Osteoblast (primary cell): Measurements from ENCODE around the gene TTK. TPM values are rescaled to one million over a fixed set of nuclear protein-coding genes. Genes with fewer than 3 reads are reported as not detected.
A peak's percentile ranks its signal among the peaks of the same experiment; 100 is the strongest.

Source experiments
- DNase-seq: peaks from one replicate; pipeline ENCODE4 v3.0.0; 2011; ENCODE audit warnings: low spot score, mixed read lengths; ENCODE audit not compliant: insufficient read length; ENCODE audit errors: missing footprints
- H2AFZ ChIP-seq: 2 replicates; pipeline ENCODE4 v1.6.0; 2011; ENCODE audit warnings: mild to moderate bottlenecking, low read length
- H3K27ac ChIP-seq: 2 replicates; pipeline ENCODE4 v1.5.1; 2011; ENCODE audit warnings: mild to moderate bottlenecking, low read depth, low read length, moderate library complexity
- H3K27me3 ChIP-seq: 2 replicates; pipeline ENCODE4 v1.6.0; 2012; ENCODE audit warnings: mild to moderate bottlenecking, control low read depth, inconsistent platforms, low read length, moderate library complexity; ENCODE audit not compliant: insufficient read depth
- H3K36me3 ChIP-seq: 2 replicates; pipeline ENCODE4 v1.5.1; 2011; ENCODE audit warnings: mild to moderate bottlenecking, low read length, control low read depth, moderate library complexity; ENCODE audit not compliant: insufficient read depth
- H3K4me1 ChIP-seq: 2 replicates; pipeline ENCODE4 v1.5.1; 2011; ENCODE audit warnings: mild to moderate bottlenecking, low read length, control low read depth, moderate library complexity; ENCODE audit not compliant: insufficient read depth
- H3K4me2 ChIP-seq: 2 replicates; pipeline ENCODE4 v1.6.0; 2011; ENCODE audit warnings: mild to moderate bottlenecking, low read length; ENCODE audit not compliant: insufficient read depth
- H3K4me3 ChIP-seq: fragments of 200-600 bp; sonication (generic); 3 replicates; pipeline ENCODE4 v1.5.1; 2012; ENCODE audit warnings: mild to moderate bottlenecking, low read length, inconsistent platforms; ENCODE audit not compliant: insufficient read depth
- H3K79me2 ChIP-seq: 2 replicates; pipeline ENCODE4 v1.6.0; 2012; ENCODE audit warnings: mild to moderate bottlenecking, low read length, control low read depth, inconsistent platforms; ENCODE audit not compliant: insufficient read depth
- H3K9me3 ChIP-seq: 2 replicates; pipeline ENCODE4 v1.5.1; 2011; ENCODE audit warnings: low read depth, low read length, control low read depth
- H4K20me1 ChIP-seq: 2 replicates; pipeline ENCODE4 v1.6.0; 2012; ENCODE audit warnings: mild to moderate bottlenecking, low read length, control low read depth; ENCODE audit not compliant: insufficient read depth
- CTCF ChIP-seq: IDR thresholded peaks from 2 replicates; pipeline ENCODE4 v1.5.1; 2011; ENCODE audit warnings: mild to moderate bottlenecking, low read depth, low read length, moderate library complexity; ENCODE audit errors: extremely low read depth
- total RNA-seq: library from RNA; depleted of rRNA; stranded (reverse); fragments of >200 nt; gene quantifications from 2 replicates; pipeline ENCODE4 v1.2.3, GENCODE V29; 2012

The TTK gene
- total RNA-seq, 1 donor, result 4.0 TPM

DNA sequence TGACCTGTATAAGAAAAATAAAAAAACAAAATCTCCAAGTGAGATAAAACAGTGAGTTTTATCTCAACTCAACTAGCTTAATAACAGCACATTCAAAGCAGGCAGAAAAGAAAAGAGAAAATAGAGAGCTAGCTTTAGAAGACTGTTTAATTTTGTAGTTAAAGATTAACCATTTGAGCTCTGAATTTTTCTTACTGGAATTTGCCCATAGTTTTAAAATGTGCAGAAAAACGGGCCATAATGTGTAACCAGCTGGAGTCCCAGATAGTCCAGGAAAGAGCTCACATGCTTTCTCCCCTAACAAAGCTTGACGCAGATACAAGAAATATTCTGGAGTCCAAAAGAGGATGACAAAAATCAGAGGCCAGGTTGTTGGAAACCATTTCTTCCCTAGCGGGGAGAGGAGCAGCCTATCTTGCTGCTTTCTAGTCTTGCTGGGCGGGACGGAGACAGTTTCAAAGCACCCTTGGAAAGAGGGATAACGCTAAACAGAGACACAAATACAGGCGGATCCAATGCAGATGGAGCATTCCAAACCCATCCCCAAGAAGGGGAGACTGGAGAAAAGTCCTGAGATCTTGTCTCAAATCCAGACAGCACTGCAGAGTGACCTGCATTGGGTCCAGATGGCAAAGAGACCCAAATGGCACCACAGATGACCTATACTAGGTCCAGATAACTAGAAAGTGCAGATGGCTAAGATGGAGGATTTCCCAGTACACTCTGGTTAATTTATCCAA is 16.1 kb downstream of the TTK start:
- Histone ChIP-seq H3K9me3 (no peaks in the 10 kb centered on the region), H3K4me3 (no peak overlapping the region), H3K27ac (peak overlapping the region; percentile 83), H3K4me1 (peaks cover 11% of the 10 kb centered on the region), H4K20me1 (no peaks in the 10 kb centered on the region), H3K36me3 (peaks cover under 1% of the 10 kb centered on the region), H3K27me3 (no peaks in the 10 kb centered on the region), H3K79me2 (no peaks in the 10 kb centered on the region), H2AFZ (peak overlapping the region; percentile 78), H3K4me2 (no peak overlapping the region)
- DNase-seq, result peak; percentile 55
- no peak for TF ChIP-seq CTCF

- Histone ChIP-seq H3K4me2 (no peak overlapping the region), H3K9me3 (no peaks in the 10 kb centered on the region), H3K36me3 (no peaks in the 10 kb centered on the region)
Measured at GRCh38 chr6:80021131-80021530, 16.7 kb downstream of the TTK start.

GRCh38 chr6:80021591-80021990 is 17.1 kb downstream of the TTK start:
- Histone ChIP-seq H3K4me2 (no peak overlapping the region), H3K4me1 (peaks cover 11% of the 10 kb centered on the region), H3K36me3 (no peaks in the 10 kb centered on the region), H3K27ac (peak overlapping the region; percentile 83), H3K79me2 (no peaks in the 10 kb centered on the region), H2AFZ (peak overlapping the region; percentile 78), H4K20me1 (no peaks in the 10 kb centered on the region), H3K4me3 (no peak overlapping the region), H3K27me3 (no peaks in the 10 kb centered on the region), H3K9me3 (no peaks in the 10 kb centered on the region)
- no peak for TF ChIP-seq CTCF
- DNase-seq, result no peak

More at GRCh38 chr6:80021131-80021530, 16.7 kb downstream of the TTK start:
- Histone ChIP-seq H3K4me1 (peaks cover 11% of the 10 kb centered on the region), H4K20me1 (no peaks in the 10 kb centered on the region), H3K4me3 (no peak overlapping the region), H3K79me2 (no peaks in the 10 kb centered on the region), H3K27me3 (no peaks in the 10 kb centered on the region), H2AFZ (peak overlapping the region; percentile 78), H3K27ac (peak overlapping the region; percentile 83)
- TF ChIP-seq CTCF, result no peak
- no peak for DNase-seq

GRCh38 chr6:80022803-80023202 is 18.4 kb downstream of the TTK start:
- Histone ChIP-seq H3K27ac (peak overlapping the region; percentile 83), H3K4me2 (peak overlapping the region; percentile 54), H2AFZ (peak overlapping the region; percentile 52), H3K79me2 (no peaks in the 10 kb centered on the region), H3K36me3 (no peaks in the 10 kb centered on the region), H3K4me1 (peaks cover 11% of the 10 kb centered on the region), H3K9me3 (no peaks in the 10 kb centered on the region), H4K20me1 (no peaks in the 10 kb centered on the region), H3K4me3 (no peak overlapping the region), H3K27me3 (no peaks in the 10 kb centered on the region)
- peak; percentile 84 for DNase-seq
- TF ChIP-seq CTCF, result no peak
